HG03095 (cell line): ENCODE results near the gene OPCML.

Source experiments
- ATAC-seq: cut with Tn5 transposase; IDR thresholded peaks from one replicate; pipeline ENCODE4 v1.9.1; 2021; ENCODE audit warnings: moderate library complexity; ENCODE audit not compliant: unreplicated experiment

The OPCML gene

GRCh38 chr11:132911186-132911585 lies 621.1 kb downstream of the OPCML start:
- ATAC-seq = no peak

- no peak for ATAC-seq
These were observed 622.1 kb downstream of the OPCML start for GRCh38 chr11:132910011-132910760.

GRCh38 chr11:132909021-132909606 lies 623.2 kb downstream of the OPCML start:
- no peak for ATAC-seq

GRCh38 chr11:132908414-132908810 lies 623.9 kb downstream of the OPCML start:
- no peak for ATAC-seq

DNA sequence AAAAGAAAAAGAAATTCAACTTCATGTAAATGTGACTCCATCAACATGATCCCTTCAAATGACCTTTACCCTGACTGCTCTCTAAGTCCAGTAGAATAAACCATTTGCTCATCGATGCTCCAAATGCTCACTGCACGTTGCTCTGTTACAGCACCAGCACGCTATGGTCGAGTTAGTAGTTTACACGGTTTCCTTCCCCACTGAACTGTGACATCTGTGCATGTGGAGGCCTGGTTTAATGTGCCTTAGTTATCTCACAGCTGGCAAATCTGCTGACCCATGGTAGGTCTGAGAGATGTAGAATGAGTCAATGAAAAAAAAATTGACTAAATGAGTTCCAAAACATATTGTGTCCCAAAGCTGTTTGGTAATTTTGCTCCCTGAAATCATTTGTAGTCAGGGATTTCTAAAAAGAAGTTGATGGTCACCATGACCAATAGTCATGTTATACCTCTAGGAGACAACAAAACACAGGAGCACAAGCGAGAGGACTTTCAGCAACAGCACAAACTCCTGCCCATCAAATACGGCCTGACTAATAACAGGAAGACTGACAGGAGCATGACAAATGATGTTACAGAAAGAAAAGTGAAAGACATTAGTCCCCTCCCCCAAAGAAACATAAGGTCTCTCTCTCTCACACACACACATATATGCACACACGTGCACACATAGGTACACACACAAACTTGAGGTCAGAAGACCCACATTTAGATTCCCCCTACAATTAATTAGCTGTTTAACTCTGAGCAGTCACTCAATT lies 624.5 kb downstream of the OPCML start:
- ATAC-seq = no peak

- ATAC-seq = no peak
These were observed 627.7 kb downstream of the OPCML start for GRCh38 chr11:132904607-132905006.

- ATAC-seq = no peak
These were observed 628.2 kb downstream of the OPCML start for GRCh38 chr11:132904091-132904490.

DNA sequence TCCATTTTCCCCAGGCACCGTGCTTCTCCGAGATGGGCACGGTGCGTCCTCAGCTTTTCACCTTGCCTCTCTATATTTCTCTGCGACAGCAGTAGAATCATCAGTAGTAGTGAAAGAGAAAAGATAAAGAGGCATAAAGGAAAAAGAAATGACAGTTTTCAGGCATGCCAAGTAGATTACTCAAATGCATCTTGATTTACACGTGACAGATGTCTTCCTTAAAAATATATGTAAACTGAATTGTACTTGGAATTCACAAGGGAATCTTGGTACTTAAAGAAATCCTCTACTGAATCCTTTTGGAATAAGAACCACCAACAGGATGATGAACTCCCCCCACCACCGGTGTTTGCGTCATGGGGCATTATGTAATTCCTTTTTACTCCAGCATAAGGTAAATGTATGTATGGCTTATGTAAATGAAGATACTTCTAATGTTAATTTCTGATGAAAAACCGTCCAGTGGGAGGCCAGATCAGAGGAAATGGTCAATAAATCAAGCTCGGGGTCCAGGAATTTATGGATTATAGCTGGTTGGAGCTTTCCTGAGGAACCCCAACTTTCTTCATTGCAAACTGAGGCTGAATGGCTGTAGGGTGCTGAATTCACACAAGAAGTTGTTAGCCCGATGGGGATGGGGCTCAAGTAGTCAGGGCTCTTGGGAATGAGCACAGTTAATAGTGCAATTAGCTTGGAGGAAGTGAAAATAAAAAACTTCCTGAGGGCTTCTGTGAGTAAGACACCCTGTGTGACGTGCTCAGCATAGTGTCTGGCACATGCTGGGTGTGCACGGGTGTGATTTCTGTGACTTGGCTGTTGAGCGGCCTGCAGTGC lies 630.4 kb downstream of the OPCML start:
- no peak for ATAC-seq

- no peak for ATAC-seq
These were observed 633.6 kb downstream of the OPCML start for GRCh38 chr11:132898676-132899075.

GRCh38 chr11:132898021-132898420 lies 634.3 kb downstream of the OPCML start:
- ATAC-seq = no peak

- ATAC-seq = no peak
These were observed 637.0 kb downstream of the OPCML start for GRCh38 chr11:132895340-132895739.

DNA sequence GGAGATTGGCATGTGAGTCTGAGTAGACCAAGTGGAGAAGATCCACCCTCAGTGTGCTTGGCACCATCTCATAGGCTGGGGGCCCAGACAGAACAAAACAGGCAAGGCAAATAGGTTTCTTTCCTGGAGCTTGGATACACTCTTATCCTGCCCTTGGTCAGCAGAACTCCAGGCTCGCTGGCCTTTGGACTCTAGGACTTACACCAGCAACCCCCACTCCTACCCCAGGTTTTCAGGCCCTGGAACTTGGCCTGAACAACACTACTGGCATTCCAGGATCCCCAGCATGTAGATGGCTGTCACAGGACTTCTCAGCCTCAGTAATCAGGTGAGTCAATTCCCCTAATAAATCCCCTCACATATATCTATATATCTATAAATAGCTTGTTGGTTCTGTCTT lies 637.7 kb downstream of the OPCML start:
- no peak for ATAC-seq

- ATAC-seq = no peak
These were observed 639.4 kb downstream of the OPCML start for GRCh38 chr11:132892876-132893275.

GRCh38 chr11:132888226-132888625 lies 644.1 kb downstream of the OPCML start:
- no peak for ATAC-seq

GRCh38 chr11:132886335-132886734 lies 646.0 kb downstream of the OPCML start:
- no peak for ATAC-seq

GRCh38 chr11:132883241-132883640 lies 649.1 kb downstream of the OPCML start:
- no peak for ATAC-seq

GRCh38 chr11:132881622-132882021 lies 650.7 kb downstream of the OPCML start:
- ATAC-seq = no peak

DNA sequence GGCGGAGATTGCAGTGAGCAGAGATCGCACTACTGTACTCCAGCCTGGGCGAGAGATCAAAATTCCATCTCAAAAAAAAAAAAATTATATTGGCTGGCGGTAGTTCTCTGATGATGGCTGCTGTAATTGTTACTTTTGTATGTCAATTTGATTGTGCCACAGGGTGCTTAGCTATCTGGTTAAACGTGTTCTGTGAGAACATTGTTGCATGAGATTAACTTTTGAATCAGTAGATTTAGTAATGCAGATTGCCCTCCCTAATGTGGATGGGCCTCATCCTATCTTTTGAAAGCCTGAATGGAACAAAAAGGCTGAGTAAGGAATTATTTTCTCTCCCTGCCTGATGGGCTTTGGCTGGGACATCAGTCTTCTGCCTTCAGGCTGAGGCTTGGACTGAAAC lies 654.2 kb downstream of the OPCML start:
- no peak for ATAC-seq

GRCh38 chr11:132876705-132877104 lies 655.6 kb downstream of the OPCML start:
- ATAC-seq = no peak

DNA sequence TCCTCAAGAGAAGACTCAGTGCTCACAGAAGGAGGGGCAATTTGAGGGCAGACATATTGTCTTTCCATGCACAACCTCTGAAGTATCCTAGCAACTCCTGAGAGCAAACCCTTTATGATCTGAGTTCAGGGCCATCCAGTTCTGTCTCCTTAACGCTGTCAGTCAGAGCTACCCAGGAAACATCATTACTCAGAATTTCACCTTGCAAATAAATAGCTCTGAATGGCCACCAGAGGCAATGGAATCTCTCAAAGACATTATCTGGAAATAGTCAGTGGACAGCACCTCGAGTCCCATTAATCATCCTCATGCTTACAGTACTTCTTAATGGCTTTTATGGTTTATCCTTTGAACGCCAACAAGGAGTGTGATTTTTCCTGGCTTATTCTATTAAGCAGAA lies 656.1 kb downstream of the OPCML start:
- ATAC-seq = no peak

GRCh38 chr11:132874638-132875037 lies 657.7 kb downstream of the OPCML start:
- no peak for ATAC-seq
